ENCODE results near the gene EZH2.

- no peak for TF ChIP-seq EP300 (IDR thresholded peaks at IDR 0.05)
- TF ChIP-seq POLR2A (IDR thresholded peaks at IDR 0.05), result no peak
These were observed 36.0 kb downstream of the EZH2 start for GRCh38 chr7:148847815-148848734.

Data from ovary (tissue), 1 donor.